HepG2 (cell line): Measurements from ENCODE around the gene POPDC2. TPM values are rescaled to one million over a fixed set of nuclear protein-coding genes. Genes with fewer than 3 reads are reported as not detected.

ENCODE experiments used
- ATAC-seq: fragments of 200-7000 bp; cut with Tn5 transposase; 3 replicates; pipeline ENCODE4 v1.9.1; 2020; ENCODE audit warnings: mild to moderate bottlenecking, moderate library complexity
- BruUV-seq: library from RNA; stranded (reverse); fragments of 400-500 nt; replicated peaks from 2 replicates; lab custom pipeline; 2021; lab: Mats Ljungman, UMichigan
- CTCF ChIA-PET: fragments of 300-600 bp; formaldehyde crosslinking; extraction: SDS; loops from one replicate; lab custom pipeline; 2021; ENCODE audit warnings: low total read pairs, inconsistent platforms, low intra/inter-chr PET ratio; lab: Yijun Ruan, JAX
- POLR2A ChIA-PET: fragments of 350-600 bp; sonication (Branson Sonifier 250); formaldehyde crosslinking; loops from one replicate; lab custom pipeline; 2020; ENCODE audit warnings: antibody characterized with exemption, inconsistent platforms; lab: Yijun Ruan, JAX
- DNase-seq: peaks from one replicate; pipeline ENCODE4 v3.0.0-alpha.2; 2015; ENCODE audit warnings: low spot score
- FAIRE-seq: peaks from 3 replicates; lab custom pipeline; 2011; peaks lifted over from hg19 to GRCh38; lab: Jason Lieb, UNC
- H2AFZ ChIP-seq: one replicate; pipeline ENCODE4 v1.6.1; 2011; ENCODE audit warnings: low read length, inconsistent platforms
- H3K27ac ChIP-seq: fragments of 300-600 bp; 3 replicates; pipeline ENCODE4 v1.8.0; 2011; ENCODE audit warnings: mixed run types, mild to moderate bottlenecking, mixed read lengths, low read length, inconsistent platforms; ENCODE audit not compliant: insufficient read depth; ENCODE audit errors: extremely low read length
- H3K27me3 ChIP-seq, 2 experiments: fragments of 200-600 bp in 1 of 2; 2 replicates in 1 of 2; 3 replicates in 1 of 2; pipeline versions ENCODE4 v1.6.0 to v1.8.0; 2011; ENCODE audit warnings: low read length in 2 of 2, mild to moderate bottlenecking in 2 of 2, moderate library complexity in 2 of 2, inconsistent platforms in 1 of 2; ENCODE audit not compliant: insufficient read depth in 2 of 2, control insufficient read depth in 1 of 2
- H3K36me3 ChIP-seq, 2 experiments: fragments of 200-600 bp in 1 of 2; replicated peaks in 1 of 2; 2 replicates in 1 of 2; 3 replicates in 1 of 2; pipeline versions ENCODE4 v1.5.1 to v1.8.0; 2011; ENCODE audit warnings: low read length in 2 of 2, inconsistent platforms in 1 of 2; ENCODE audit not compliant: insufficient read depth in 2 of 2, control insufficient read depth in 1 of 2
- H3K4me1 ChIP-seq: 2 replicates; pipeline ENCODE4 v1.5.1; 2012; ENCODE audit warnings: low read length, inconsistent platforms; ENCODE audit not compliant: insufficient read depth
- H3K4me2 ChIP-seq: 2 replicates; pipeline ENCODE4 v1.6.0; 2011; ENCODE audit warnings: low read depth, low read length, inconsistent platforms
- H3K4me3 ChIP-seq, 3 experiments: fragments of 200-600 bp in 1 of 3; sonication (generic), shearing (Covaris generic) in 1 of 3; replicated peaks in 1 of 3; 2 replicates each; pipeline ENCODE4 v1.5.1; 2011 to 2016; ENCODE audit warnings: low read length in 3 of 3, inconsistent platforms in 2 of 3, low read depth in 2 of 3, mild to moderate bottlenecking in 2 of 3, control low read depth in 1 of 3, mixed read lengths in 1 of 3; ENCODE audit not compliant: insufficient read depth in 1 of 3
- H3K79me2 ChIP-seq: one replicate; pipeline ENCODE4 v1.6.1; 2011; ENCODE audit warnings: low read length, inconsistent platforms; ENCODE audit not compliant: insufficient read depth
- H3K9ac ChIP-seq: 2 replicates; pipeline ENCODE4 v1.6.0; 2011; ENCODE audit warnings: mild to moderate bottlenecking, low read depth, low read length, inconsistent platforms; ENCODE audit not compliant: insufficient read depth
- H3K9me3 ChIP-seq: 2 replicates; pipeline ENCODE4 v1.5.1; 2012; ENCODE audit warnings: mild to moderate bottlenecking, low read length
- H4K20me1 ChIP-seq: 2 replicates; pipeline ENCODE4 v1.6.0; 2011; ENCODE audit warnings: inconsistent platforms, mild to moderate bottlenecking, low read length, moderate library complexity; ENCODE audit not compliant: insufficient read depth
- HNRNPLL ChIP-seq: fragments of 200-400 bp; formaldehyde crosslinking; IDR thresholded peaks from 2 replicates; pipeline ENCODE4 v1.6.1; 2017; ENCODE audit warnings: mild to moderate bottlenecking, low read depth, low read length; ENCODE audit not compliant: poor library complexity, severe bottlenecking
- MEF2D ChIP-seq: sonication (generic); formaldehyde crosslinking; IDR thresholded peaks from 2 replicates; pipeline ENCODE4 v1.5.1; 2020; ENCODE audit warnings: mild to moderate bottlenecking, missing genetic modification reagents
- PHF20 ChIP-seq: sonication (generic); formaldehyde crosslinking; IDR thresholded peaks from 2 replicates; pipeline ENCODE4 v1.5.0; 2020; ENCODE audit warnings: mild to moderate bottlenecking, missing genetic modification reagents
- STAG1 ChIP-seq: sonication (generic); formaldehyde crosslinking; IDR thresholded peaks from 2 replicates; pipeline ENCODE4 v1.4.0; 2020; ENCODE audit warnings: missing genetic modification reagents
- ZNF543 ChIP-seq: sonication (generic); formaldehyde crosslinking; IDR thresholded peaks from 2 replicates; pipeline ENCODE4 v1.4.0; 2020; ENCODE audit warnings: mild to moderate bottlenecking, missing genetic modification reagents
- ZNF816 ChIP-seq: sonication (generic); formaldehyde crosslinking; IDR thresholded peaks from 2 replicates; pipeline ENCODE4 v1.8.0; 2022; ENCODE audit warnings: missing genetic modification reagents, mild to moderate bottlenecking, borderline replicate concordance
- WGBS: methylation state at CpG from one replicate; pipeline ENCODE4 v1.1.6; 2017; ENCODE audit warnings: low lambda C conversion rate; 5-methylcytosine and 5-hydroxymethylcytosine counted together
- in situ Hi-C: cut with HindIII; loops from 2 replicates; pipeline ENCODE4 v1.10.0; 2017; ENCODE audit warnings: low pct_unique_long_range_greater_than_20kb; ENCODE audit not compliant: extremely low pct_ligation_motif_present
- intact Hi-C: fragments of 100-400 bp; cut with micrococcal nuclease; formaldehyde crosslinking; loops from one replicate; pipeline ENCODE4 v1.10.0; 2022; ENCODE audit not compliant: unreplicated experiment
- polyA plus RNA-seq, 8 experiments: library from polyadenylated mRNA; depleted of rRNA in 3 of 8; stranded (reverse) in 7 of 8; unstranded in 1 of 8; fragments of >200 nt; fragmentation: Illumina TruSeq in 4 of 8; extraction: Trizol in 4 of 8; gene quantifications; 2 replicates each; pipeline versions ENCODE4 v1.2.1 to v1.2.3, GENCODE V29; 2011 to 2016; ENCODE audit warnings: low read depth in 4 of 8, missing spikeins in 1 of 8, mixed read lengths in 1 of 8; ENCODE audit not compliant: insufficient read depth in 1 of 8
- total RNA-seq, 5 experiments: library from RNA; depleted of rRNA; stranded (reverse); fragments of >200 nt; fragmentation: Illumina TruSeq; extraction: Trizol; gene quantifications; 2 replicates each; pipeline ENCODE4 v1.2.3, GENCODE V29; 2016; ENCODE audit warnings: low read depth in 1 of 5
- TF ChIP-seq, protein P1 (sequence below): sonication (generic); formaldehyde crosslinking; IDR thresholded peaks from 2 replicates; pipeline ENCODE4 v1.4.0; 2020; ENCODE audit warnings: missing genetic modification reagents

Gene POPDC2
- total and polyA plus RNA-seq, 2 of the 13 experiments (the other 11 are each of a cell fraction or from before 2014, with no cell fraction given), result 0.18 to 0.58 TPM

DNA sequence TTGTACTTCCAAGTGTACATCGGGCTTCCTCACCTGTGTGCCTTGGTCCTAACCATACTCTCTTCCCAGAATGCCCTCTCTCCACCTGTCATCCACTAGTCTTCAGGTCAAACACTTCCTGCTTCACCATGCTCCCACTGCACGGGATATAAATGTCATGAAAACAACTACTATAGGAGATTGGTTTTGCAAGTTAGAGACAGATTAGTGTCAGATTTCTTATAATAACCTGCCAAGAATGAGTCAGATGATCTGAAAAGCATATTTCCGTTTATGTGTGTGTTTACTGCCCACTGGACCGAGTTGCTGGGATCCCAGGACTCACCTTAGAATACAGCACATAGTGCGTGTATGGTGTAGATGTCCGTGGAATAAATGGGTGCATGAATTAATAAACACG, 41.3 kb downstream of the POPDC2 start:
- H3K27me3 ChIP-seq, result peaks cover 0 to 2% of the 10 kb centered on the region in 2 experiments; a peak in 2 of 5 replicates
- intact Hi-C loops (no loop called here), in situ Hi-C loops (no loop called here)
- ATAC-seq (no peak), DNase-seq (no peak), FAIRE-seq (no peak)
- no peak overlapping the region for H3K9ac ChIP-seq
- POLR2A ChIA-PET, result no interaction called here
- H3K36me3 ChIP-seq, result no peaks in the 10 kb centered on the region
- no peaks in the 10 kb centered on the region for H4K20me1 ChIP-seq
- H3K27ac ChIP-seq, result no peak overlapping the region
- CTCF ChIA-PET, result no interaction called here
- TF ChIP-seq STAG1 (CRISPR knock-in tag) (peak; percentile 30; the same call in 1 of the 2 replicates), ZNF543 (CRISPR knock-in tag) (no peak)
- H3K4me2 ChIP-seq, result no peak overlapping the region
- no peaks in the 10 kb centered on the region for H3K9me3 ChIP-seq
- H3K79me2 ChIP-seq, result no peaks in the 10 kb centered on the region
- no peak overlapping the region for H3K4me3 ChIP-seq
- H3K4me1 ChIP-seq, result no peaks in the 10 kb centered on the region
- H2AFZ ChIP-seq, result no peak overlapping the region
- BruUV-seq, result no TSS peak
- WGBS, result 16% methylated on average over 7 of the region's 7 CpGs

DNA sequence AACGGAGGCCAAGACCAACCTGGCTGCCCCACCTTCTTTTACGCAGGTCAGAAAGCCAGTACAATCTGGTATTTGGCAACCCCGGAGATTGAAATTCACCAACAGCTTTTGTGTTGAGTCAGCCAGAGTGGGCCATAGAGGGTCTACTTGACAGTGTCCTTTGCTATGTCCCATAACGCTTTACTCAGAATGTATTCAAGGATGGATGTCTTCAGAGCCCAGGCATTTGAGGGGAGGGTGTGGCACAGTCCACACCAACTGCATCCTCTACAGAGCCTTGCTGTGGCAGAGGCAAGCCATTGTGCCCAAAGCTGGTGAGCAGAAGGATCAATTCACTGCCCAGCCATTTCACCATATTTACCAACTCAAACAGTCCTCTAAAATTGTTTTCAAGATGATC, 44.3 kb downstream of the POPDC2 start:
- H3K4me2 ChIP-seq, result no peak overlapping the region
- peaks cover 1 to 3% of the 10 kb centered on the region in 2 experiments; a peak in 1 of 5 replicates for H3K27me3 ChIP-seq
- WGBS, result 67% methylated on average over 3 of the region's 4 CpGs
- TF ChIP-seq HNRNPLL, result no peak
- TF ChIP-seq ZNF816 (CRISPR knock-in tag), result no peak
- TF ChIP-seq, protein P1, sequence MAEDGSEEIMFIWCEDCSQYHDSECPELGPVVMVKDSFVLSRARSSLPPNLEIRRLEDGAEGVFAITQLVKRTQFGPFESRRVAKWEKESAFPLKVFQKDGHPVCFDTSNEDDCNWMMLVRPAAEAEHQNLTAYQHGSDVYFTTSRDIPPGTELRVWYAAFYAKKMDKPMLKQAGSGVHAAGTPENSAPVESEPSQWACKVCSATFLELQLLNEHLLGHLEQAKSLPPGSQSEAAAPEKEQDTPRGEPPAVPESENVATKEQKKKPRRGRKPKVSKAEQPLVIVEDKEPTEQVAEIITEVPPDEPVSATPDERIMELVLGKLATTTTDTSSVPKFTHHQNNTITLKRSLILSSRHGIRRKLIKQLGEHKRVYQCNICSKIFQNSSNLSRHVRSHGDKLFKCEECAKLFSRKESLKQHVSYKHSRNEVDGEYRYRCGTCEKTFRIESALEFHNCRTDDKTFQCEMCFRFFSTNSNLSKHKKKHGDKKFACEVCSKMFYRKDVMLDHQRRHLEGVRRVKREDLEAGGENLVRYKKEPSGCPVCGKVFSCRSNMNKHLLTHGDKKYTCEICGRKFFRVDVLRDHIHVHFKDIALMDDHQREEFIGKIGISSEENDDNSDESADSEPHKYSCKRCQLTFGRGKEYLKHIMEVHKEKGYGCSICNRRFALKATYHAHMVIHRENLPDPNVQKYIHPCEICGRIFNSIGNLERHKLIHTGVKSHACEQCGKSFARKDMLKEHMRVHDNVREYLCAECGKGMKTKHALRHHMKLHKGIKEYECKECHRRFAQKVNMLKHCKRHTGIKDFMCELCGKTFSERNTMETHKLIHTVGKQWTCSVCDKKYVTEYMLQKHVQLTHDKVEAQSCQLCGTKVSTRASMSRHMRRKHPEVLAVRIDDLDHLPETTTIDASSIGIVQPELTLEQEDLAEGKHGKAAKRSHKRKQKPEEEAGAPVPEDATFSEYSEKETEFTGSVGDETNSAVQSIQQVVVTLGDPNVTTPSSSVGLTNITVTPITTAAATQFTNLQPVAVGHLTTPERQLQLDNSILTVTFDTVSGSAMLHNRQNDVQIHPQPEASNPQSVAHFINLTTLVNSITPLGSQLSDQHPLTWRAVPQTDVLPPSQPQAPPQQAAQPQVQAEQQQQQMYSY (CRISPR knock-in tag), result no peak
- no peak for TF ChIP-seq PHF20
- no peak for TF ChIP-seq MEF2D
- no peak overlapping the region for H2AFZ ChIP-seq
- in situ Hi-C loops, result no loop called here
- H3K79me2 ChIP-seq, result no peaks in the 10 kb centered on the region
- H3K9me3 ChIP-seq, result no peaks in the 10 kb centered on the region
- no peak overlapping the region for H3K27ac ChIP-seq
- ChIA-PET CTCF (no interaction called here), POLR2A (no interaction called here)
- no peak for ATAC-seq
- H3K4me3 ChIP-seq, result no peak overlapping the region
- H3K4me1 ChIP-seq, result no peaks in the 10 kb centered on the region
- intact Hi-C loops, result no loop called here
- no peak overlapping the region for H3K9ac ChIP-seq
- no peaks in the 10 kb centered on the region for H4K20me1 ChIP-seq
- BruUV-seq, result no TSS peak
- no peaks in the 10 kb centered on the region for H3K36me3 ChIP-seq
- FAIRE-seq, result no peak
- no peak for DNase-seq
